GM23248 (cell line): ENCODE results near the gene RCBTB1. TPM values are rescaled to one million over a fixed set of nuclear protein-coding genes. Genes with fewer than 3 reads are reported as not detected.

Experiments
- DNase-seq: peaks from one replicate; pipeline ENCODE4 v3.0.0-alpha.2; 2015
- H2AFZ ChIP-seq: fragments of 200-600 bp; sonication (generic); 2 replicates; pipeline ENCODE4 v1.6.1; 2016; ENCODE audit warnings: antibody characterized with exemption
- H3F3A ChIP-seq: fragments of 200-600 bp; sonication (generic); 2 replicates; pipeline ENCODE4 v1.6.1; 2016; ENCODE audit warnings: mild to moderate bottlenecking, antibody characterized with exemption, mixed run types; ENCODE audit not compliant: insufficient read depth
- H3K27ac ChIP-seq: fragments of 200-600 bp; sonication (generic); 2 replicates; pipeline ENCODE4 v1.5.1; 2016; ENCODE audit warnings: mild to moderate bottlenecking
- H3K27me3 ChIP-seq: fragments of 200-600 bp; sonication (generic); replicated peaks from 2 replicates; pipeline ENCODE4 v1.6.1; 2016; ENCODE audit warnings: mild to moderate bottlenecking; ENCODE audit not compliant: insufficient read depth
- H3K36me3 ChIP-seq: fragments of 200-600 bp; sonication (generic); 2 replicates; pipeline ENCODE4 v1.6.1; 2016; ENCODE audit warnings: low read depth, mild to moderate bottlenecking
- H3K4me1 ChIP-seq: fragments of 200-600 bp; sonication (generic); 2 replicates; pipeline ENCODE4 v1.6.1; 2016; ENCODE audit warnings: mild to moderate bottlenecking; ENCODE audit not compliant: insufficient read depth
- H3K4me2 ChIP-seq: fragments of 200-600 bp; sonication (generic); one replicate; pipeline ENCODE4 v1.6.1; 2016; ENCODE audit warnings: mild to moderate bottlenecking; ENCODE audit not compliant: unreplicated experiment
- H3K4me3 ChIP-seq: fragments of 200-600 bp; sonication (generic); 2 replicates; pipeline ENCODE4 v1.5.1; 2016; ENCODE audit warnings: mild to moderate bottlenecking
- H3K79me2 ChIP-seq: fragments of 200-600 bp; sonication (generic); 2 replicates; pipeline ENCODE4 v1.6.1; 2016; ENCODE audit warnings: mild to moderate bottlenecking; ENCODE audit not compliant: insufficient read depth
- H3K9ac ChIP-seq: fragments of 200-600 bp; sonication (generic); 2 replicates; pipeline ENCODE4 v1.6.1; 2016; ENCODE audit warnings: mild to moderate bottlenecking
- H3K9me2 ChIP-seq: fragments of 200-600 bp; sonication (generic); 2 replicates; pipeline ENCODE4 v1.6.1; 2016; ENCODE audit warnings: mixed run types, mild to moderate bottlenecking, moderate library complexity; ENCODE audit not compliant: insufficient read depth
- H3K9me3 ChIP-seq: fragments of 200-600 bp; sonication (generic); one replicate; pipeline ENCODE4 v1.6.1; 2017; ENCODE audit warnings: low read depth
- H4K20me1 ChIP-seq: fragments of 200-600 bp; sonication (generic); 2 replicates; pipeline ENCODE4 v1.6.0; 2016; ENCODE audit not compliant: insufficient read depth
- EZH2 ChIP-seq: fragments of 200-600 bp; sonication (generic); IDR thresholded peaks from 2 replicates; pipeline ENCODE4 v1.6.1; 2018; ENCODE audit warnings: antibody characterized with exemption, mild to moderate bottlenecking; ENCODE audit not compliant: insufficient read depth, poor library complexity, severe bottlenecking
- EZH2phosphoT487 ChIP-seq: fragments of 200-600 bp; sonication (generic); IDR thresholded peaks from 2 replicates; pipeline ENCODE4 v1.6.1; 2018; ENCODE audit warnings: antibody characterized with exemption, moderate library complexity, mild to moderate bottlenecking, low read depth; ENCODE audit not compliant: insufficient read depth
- WGBS, 2 experiments: methylation state at CpG; one replicate each; pipeline ENCODE4 v1.1.6; 2015 to 2017; ENCODE audit warnings: low lambda C conversion rate in 2 of 2, low coverage in 1 of 2; ENCODE audit errors: missing lambda C conversion rate in 2 of 2; 5-methylcytosine and 5-hydroxymethylcytosine counted together
- in situ Hi-C: fragments of 300-500 bp; cut with MboI; formaldehyde crosslinking; loops from 2 replicates; pipeline ENCODE4 v1.15.0; 2020
- polyA plus RNA-seq: library from polyadenylated mRNA; unstranded; fragments of >200 nt; fragmentation: Nextera tagmentation; extraction: Ambion mirVana; gene quantifications from 2 replicates; pipeline ENCODE4 v1.2.1, GENCODE V29; 2016
- total RNA-seq: library from RNA; depleted of rRNA; stranded (reverse); fragments of >200 nt; shearing (Covaris generic); gene quantifications from 2 replicates; pipeline ENCODE4 v1.2.3, GENCODE V29; 2014

RCBTB1 gene
- total and polyA plus RNA-seq, 2 experiments from 2014 or later = 9.5 to 9.9 TPM

GRCh38 chr13:49550942-49551644, 34.3 kb downstream of the RCBTB1 start:
- Histone ChIP-seq H3K9me3 (no peaks in the 10 kb centered on the region), H3K4me3 (no peak overlapping the region), H3K9ac (no peak overlapping the region), H4K20me1 (no peaks in the 10 kb centered on the region), H3K9me2 (no peaks in the 10 kb centered on the region), H3K27ac (no peak overlapping the region), H3K4me2 (no peak overlapping the region), H3K79me2 (no peaks in the 10 kb centered on the region), H3F3A (no peaks in the 10 kb centered on the region), H3K36me3 (peaks cover 9% of the 10 kb centered on the region), H3K4me1 (no peaks in the 10 kb centered on the region), H3K27me3 (no peaks in the 10 kb centered on the region), H2AFZ (no peak overlapping the region)
- 98% methylated on average over 10 of the region's 10 CpGs for WGBS, 2 experiments
- in situ Hi-C loops = no loop called here
- DNase-seq = no peak
- TF ChIP-seq EZH2phosphoT487 (no peak), EZH2 (no peak)

GRCh38 chr13:49549289-49549688, 36.1 kb downstream of the RCBTB1 start:
- Histone ChIP-seq H3K27ac (no peak overlapping the region), H4K20me1 (no peaks in the 10 kb centered on the region), H3K9ac (no peak overlapping the region), H3K27me3 (no peaks in the 10 kb centered on the region), H3K4me2 (no peak overlapping the region), H3K36me3 (peaks cover 13% of the 10 kb centered on the region), H3K9me2 (no peaks in the 10 kb centered on the region), H3F3A (no peaks in the 10 kb centered on the region), H2AFZ (no peak overlapping the region), H3K79me2 (no peaks in the 10 kb centered on the region), H3K9me3 (no peaks in the 10 kb centered on the region), H3K4me1 (no peaks in the 10 kb centered on the region), H3K4me3 (no peak overlapping the region)
- TF ChIP-seq EZH2 (no peak), EZH2phosphoT487 (no peak)
- in situ Hi-C loops = no loop called here
- 89 to 91% methylated on average over 15 of the region's 15 CpGs for WGBS, 2 experiments
- peak; percentile 7 for DNase-seq

GRCh38 chr13:49546561-49546960, 38.8 kb downstream of the RCBTB1 start:
- no peak for TF ChIP-seq EZH2phosphoT487
- no peak for TF ChIP-seq EZH2
- H3K27ac ChIP-seq = no peak overlapping the region
- peaks cover 15% of the 10 kb centered on the region for H3K36me3 ChIP-seq
- no peak for DNase-seq
- H3F3A ChIP-seq = no peaks in the 10 kb centered on the region
- in situ Hi-C loops = no loop called here
- H3K9ac ChIP-seq = no peak overlapping the region
- WGBS, 2 experiments = 92 to 95% methylated on average over 9 of the region's 9 CpGs
- H3K4me1 ChIP-seq = no peaks in the 10 kb centered on the region
- H3K79me2 ChIP-seq = no peaks in the 10 kb centered on the region
- H3K9me2 ChIP-seq = no peaks in the 10 kb centered on the region
- H3K4me2 ChIP-seq = no peak overlapping the region
- H3K27me3 ChIP-seq = no peaks in the 10 kb centered on the region
- H2AFZ ChIP-seq = no peak overlapping the region
- H3K9me3 ChIP-seq = no peaks in the 10 kb centered on the region
- no peaks in the 10 kb centered on the region for H4K20me1 ChIP-seq
- no peak overlapping the region for H3K4me3 ChIP-seq

GRCh38 chr13:49545661-49546060, 39.7 kb downstream of the RCBTB1 start:
- peaks cover 21% of the 10 kb centered on the region for H3K36me3 ChIP-seq
- no peaks in the 10 kb centered on the region for H4K20me1 ChIP-seq
- no peaks in the 10 kb centered on the region for H3K4me1 ChIP-seq
- no peak overlapping the region for H3K4me2 ChIP-seq
- no peaks in the 10 kb centered on the region for H3K27me3 ChIP-seq
- 88 to 89% methylated on average over 4 of the region's 4 CpGs for whole genome bisulfite sequencing, 2 experiments
- H2AFZ ChIP-seq = no peak overlapping the region
- no peaks in the 10 kb centered on the region for H3K79me2 ChIP-seq
- H3K27ac ChIP-seq = no peak overlapping the region
- no peaks in the 10 kb centered on the region for H3K9me2 ChIP-seq
- H3K9me3 ChIP-seq = no peaks in the 10 kb centered on the region
- in situ Hi-C loops = no loop called here
- H3K4me3 ChIP-seq = no peak overlapping the region
- no peak overlapping the region for H3K9ac ChIP-seq
- no peaks in the 10 kb centered on the region for H3F3A ChIP-seq
- TF ChIP-seq EZH2phosphoT487 (no peak), EZH2 (no peak)
- DNase-seq = no peak
